Endothelial cell of umbilical vein (primary cell): ENCODE data around the gene SYTL1. TPM values are rescaled to one million over a fixed set of nuclear protein-coding genes. Genes with fewer than 3 reads are reported as not detected.

Experiments used
- BruUV-seq: library from RNA; stranded (reverse); fragments of 400-500 nt; replicated peaks from 2 replicates; lab custom pipeline; 2021; lab: Mats Ljungman, UMichigan
- CTCF ChIA-PET: fragments of 300-600, 350-600 bp; sonication (Branson Sonifier 250); formaldehyde crosslinking; loops from one replicate; lab custom pipeline; 2021; ENCODE audit warnings: antibody characterized with exemption, inconsistent platforms; lab: Charles Lee
- POLR2A ChIA-PET: fragments of 300-600, 350-600 bp; sonication (Branson Sonifier 250); formaldehyde crosslinking; loops from one replicate; lab custom pipeline; 2021; ENCODE audit warnings: antibody characterized with exemption, inconsistent platforms; lab: Charles Lee
- DNase-seq: peaks from one replicate; pipeline ENCODE4 v3.0.0-alpha.2; 2011; ENCODE audit warnings: low read depth, low spot score
- FAIRE-seq: peaks from 2 replicates; lab custom pipeline; 2011; peaks lifted over from hg19 to GRCh38; lab: Jason Lieb, UNC
- H2AFZ ChIP-seq: 2 replicates; pipeline ENCODE4 v1.6.0; 2012; ENCODE audit warnings: low read depth, low read length, control low read depth, inconsistent platforms
- H3K27ac ChIP-seq: 2 replicates; pipeline ENCODE4 v1.5.1; 2011; ENCODE audit warnings: low read depth, mild to moderate bottlenecking, control low read depth, low read length, moderate library complexity; ENCODE audit not compliant: insufficient read depth
- H3K27me3 ChIP-seq, 2 experiments: 2 replicates each; pipeline versions ENCODE4 v1.6.0 to v1.6.1; 2011; ENCODE audit warnings: low read length in 2 of 2, mixed read lengths in 1 of 2; ENCODE audit not compliant: control insufficient read depth in 2 of 2, insufficient read depth in 2 of 2
- H3K36me3 ChIP-seq, 2 experiments: 2 replicates in 1 of 2; 3 replicates in 1 of 2; pipeline ENCODE4 v1.5.1; 2011; ENCODE audit warnings: low read length in 2 of 2, mild to moderate bottlenecking in 1 of 2, moderate library complexity in 1 of 2; ENCODE audit not compliant: control insufficient read depth in 2 of 2, insufficient read depth in 2 of 2; ENCODE audit errors: extremely low read depth in 1 of 2
- H3K4me1 ChIP-seq: 3 replicates; pipeline ENCODE4 v1.5.1; 2011; ENCODE audit warnings: mild to moderate bottlenecking, low read length; ENCODE audit not compliant: control insufficient read depth, insufficient read depth; ENCODE audit errors: extremely low read depth
- H3K4me2 ChIP-seq: 2 replicates; pipeline ENCODE4 v1.6.1; 2011; ENCODE audit warnings: low read length, control low read depth, mixed read lengths; ENCODE audit not compliant: insufficient read depth
- H3K4me3 ChIP-seq, 3 experiments: fragments of 200-600 bp in 1 of 3; sonication (generic), shearing (Covaris generic) in 1 of 3; replicated peaks in 1 of 3; 2 replicates each; pipeline ENCODE4 v1.5.1; 2011 to 2016; ENCODE audit warnings: control low read depth in 3 of 3, low read length in 3 of 3, mild to moderate bottlenecking in 2 of 3, inconsistent platforms in 1 of 3, low read depth in 1 of 3, moderate library complexity in 1 of 3; ENCODE audit not compliant: insufficient read depth in 1 of 3
- H3K79me2 ChIP-seq: 2 replicates; pipeline ENCODE4 v1.6.0; 2012; ENCODE audit warnings: low read length, inconsistent platforms; ENCODE audit not compliant: control insufficient read depth, insufficient read depth
- H3K9ac ChIP-seq: replicated peaks from 2 replicates; pipeline ENCODE3; 2011; ENCODE audit warnings: low read length, control low read depth; ENCODE audit not compliant: insufficient read depth; ENCODE audit errors: extremely low read depth
- H3K9me1 ChIP-seq: replicated peaks from 3 replicates; pipeline ENCODE4 v1.6.0; 2011; ENCODE audit warnings: mild to moderate bottlenecking, low read length; ENCODE audit not compliant: control insufficient read depth, insufficient read depth; ENCODE audit errors: extremely low read depth
- H3K9me3 ChIP-seq: replicated peaks from 2 replicates; pipeline ENCODE4 v1.5.1; 2012; ENCODE audit warnings: low read length, inconsistent platforms; ENCODE audit not compliant: control insufficient read depth, insufficient read depth
- H4K20me1 ChIP-seq: replicated peaks from 2 replicates; pipeline ENCODE3; 2011; ENCODE audit warnings: mild to moderate bottlenecking, low read length; ENCODE audit not compliant: control insufficient read depth, insufficient read depth; ENCODE audit errors: extremely low read depth
- EZH2 ChIP-seq: IDR thresholded peaks from 2 replicates; pipeline ENCODE4 v1.6.1; 2012; ENCODE audit warnings: borderline replicate concordance, low read depth, mild to moderate bottlenecking, moderate library complexity, low read length, inconsistent platforms; ENCODE audit not compliant: severe bottlenecking
- FOS ChIP-seq: IDR thresholded peaks from 2 replicates; pipeline ENCODE4 v1.6.1; 2011; ENCODE audit warnings: mild to moderate bottlenecking, low read length, moderate library complexity, borderline replicate concordance; ENCODE audit not compliant: insufficient read depth
- GATA2 ChIP-seq: IDR thresholded peaks from 2 replicates; pipeline ENCODE4 v1.7.0; 2011; ENCODE audit warnings: low read depth, mild to moderate bottlenecking, moderate library complexity, mixed read lengths, low read length; ENCODE audit not compliant: insufficient read length, insufficient read depth
- JUN ChIP-seq: IDR thresholded peaks from 2 replicates; pipeline ENCODE4 v1.6.1; 2011; ENCODE audit warnings: borderline replicate concordance, low read depth; ENCODE audit not compliant: insufficient read length, insufficient read depth
- MYC ChIP-seq: IDR thresholded peaks from one replicate; pipeline ENCODE4 v1.6.1; 2011; ENCODE audit warnings: mild to moderate bottlenecking, low read depth, low read length
- POLR2A ChIP-seq: IDR thresholded peaks from 2 replicates; pipeline ENCODE4 v1.6.1; 2012; ENCODE audit warnings: low read depth, mild to moderate bottlenecking, control low read depth, low read length
- POLR2AphosphoS5 ChIP-seq: IDR thresholded peaks from 2 replicates; pipeline ENCODE4 v1.6.1; 2012; ENCODE audit warnings: low read depth, mild to moderate bottlenecking, control low read depth, low read length, moderate library complexity; ENCODE audit not compliant: insufficient read depth
- dilution Hi-C: fragments of 300-500 bp; cut with MboI; formaldehyde crosslinking; loops from one replicate; pipeline ENCODE4 v1.15.0; 2019; ENCODE audit warnings: low sequenced_read_pairs; ENCODE audit not compliant: extremely low pct_ligation_motif_present
- intact Hi-C: fragments of 100-400 bp; cut with micrococcal nuclease; formaldehyde crosslinking; loops from one replicate; pipeline ENCODE4 v1.10.0; 2022
- polyA plus RNA-seq, 4 experiments: library from polyadenylated mRNA; depleted of rRNA in 3 of 4; stranded (reverse) in 3 of 4; unstranded in 1 of 4; fragments of >200 nt; gene quantifications; 2 replicates each; pipeline versions ENCODE4 v1.2.1 to v1.2.3, GENCODE V29; 2011 to 2012; ENCODE audit warnings: missing spikeins in 1 of 4
- total RNA-seq: library from RNA; stranded (reverse); gene quantifications from 2 replicates; pipeline ENCODE4 v1.2.3, GENCODE V29; 2021
- TF ChIP-seq, protein P1 (sequence below), 2 donors: IDR thresholded peaks; 1 replicate in 1 of 2; 2 replicates in 1 of 2; pipeline ENCODE4 v1.5.1; 2011; ENCODE audit warnings: low read length in 2 of 2, mild to moderate bottlenecking in 2 of 2, moderate library complexity in 2 of 2, control low read depth in 1 of 2, inconsistent platforms in 1 of 2, low read depth in 1 of 2; ENCODE audit not compliant: insufficient read depth in 1 of 2; ENCODE audit errors: extremely low read depth in 1 of 2
- TF ChIP-seq, protein P2 (sequence below): IDR thresholded peaks from 2 replicates; pipeline ENCODE4 v1.6.1; 2011; ENCODE audit not compliant: insufficient read depth, insufficient read length

SYTL1 gene
- total and polyA plus RNA-seq, 2 donors (not counting 3 experiments of a cell fraction or from before 2014, with no cell fraction given) = 0.04 TPM; not detected in 1

DNA sequence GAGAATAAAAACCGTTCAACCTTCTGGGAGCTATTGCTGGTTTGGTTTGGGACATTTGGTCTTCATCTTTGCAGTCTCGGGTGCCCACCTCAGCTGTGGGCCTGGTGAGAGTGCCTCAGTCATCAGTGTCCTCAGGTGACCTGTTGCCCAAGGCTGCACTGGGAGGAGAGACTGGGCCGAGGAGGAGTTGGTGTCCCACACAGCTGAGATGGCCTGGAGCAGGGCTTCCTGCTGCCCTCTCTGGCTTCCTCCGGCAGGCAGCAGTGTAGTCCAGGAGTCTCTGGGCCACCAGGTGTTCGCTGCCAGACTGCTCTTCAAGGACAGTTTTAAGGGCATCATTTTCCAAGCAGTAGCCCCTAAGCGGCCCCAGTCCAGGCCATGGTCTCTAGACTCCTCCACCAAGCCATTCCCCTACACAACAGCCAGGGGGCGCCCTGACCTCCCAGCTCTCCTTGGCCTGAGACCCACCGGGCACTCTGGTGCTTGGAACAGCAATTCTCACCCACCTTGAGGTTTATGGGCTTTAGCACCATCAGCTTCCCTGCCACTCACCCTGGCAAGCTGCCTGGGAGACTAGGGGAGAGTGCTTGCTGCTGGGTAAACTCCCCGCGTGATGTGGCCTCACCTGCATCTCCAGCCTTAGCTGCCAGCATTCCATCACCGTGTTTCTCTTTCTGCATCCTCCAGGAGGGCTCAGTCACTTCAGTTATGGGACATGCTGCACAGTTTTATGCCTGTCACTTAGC is 9.1 kb upstream of the SYTL1 start:
- DNase-seq (peak; percentile 12), FAIRE-seq (peak; percentile 8)
- Histone ChIP-seq H3K4me2 (no peak overlapping the region), H3K36me3 (peaks cover 5 to 48% of the 10 kb centered on the region in 2 experiments), H3K4me3 (no peak overlapping the region), H3K9ac (no peak overlapping the region), H3K79me2 (peaks cover 17% of the 10 kb centered on the region), H3K4me1 (no peaks in the 10 kb centered on the region), H3K27me3 (no peaks in the 10 kb centered on the region), H2AFZ (no peak overlapping the region), H3K9me1 (no peaks in the 10 kb centered on the region), H4K20me1 (peaks cover 2% of the 10 kb centered on the region), H3K27ac (no peak overlapping the region), H3K9me3 (no peaks in the 10 kb centered on the region)
- no TSS peak for BruUV-seq
- POLR2A ChIA-PET = no interaction called here
- CTCF ChIA-PET = interaction anchor here (0.6 to 2.5 kb wide), 29 partner anchors 8 to 307 kb away, joined by 3 to 57 read pairs (median 6); partner anchors contain the start of genes MAP3K6 and SYTL1
- intact Hi-C loops = loop anchor here (1.0 kb wide), 2 partner anchors 10 to 63 kb away; partner anchors contain the start of gene TMEM222
- dilution Hi-C loops = no loop called here
- TF ChIP-seq GATA2 = no peak
- TF ChIP-seq, protein P1, sequence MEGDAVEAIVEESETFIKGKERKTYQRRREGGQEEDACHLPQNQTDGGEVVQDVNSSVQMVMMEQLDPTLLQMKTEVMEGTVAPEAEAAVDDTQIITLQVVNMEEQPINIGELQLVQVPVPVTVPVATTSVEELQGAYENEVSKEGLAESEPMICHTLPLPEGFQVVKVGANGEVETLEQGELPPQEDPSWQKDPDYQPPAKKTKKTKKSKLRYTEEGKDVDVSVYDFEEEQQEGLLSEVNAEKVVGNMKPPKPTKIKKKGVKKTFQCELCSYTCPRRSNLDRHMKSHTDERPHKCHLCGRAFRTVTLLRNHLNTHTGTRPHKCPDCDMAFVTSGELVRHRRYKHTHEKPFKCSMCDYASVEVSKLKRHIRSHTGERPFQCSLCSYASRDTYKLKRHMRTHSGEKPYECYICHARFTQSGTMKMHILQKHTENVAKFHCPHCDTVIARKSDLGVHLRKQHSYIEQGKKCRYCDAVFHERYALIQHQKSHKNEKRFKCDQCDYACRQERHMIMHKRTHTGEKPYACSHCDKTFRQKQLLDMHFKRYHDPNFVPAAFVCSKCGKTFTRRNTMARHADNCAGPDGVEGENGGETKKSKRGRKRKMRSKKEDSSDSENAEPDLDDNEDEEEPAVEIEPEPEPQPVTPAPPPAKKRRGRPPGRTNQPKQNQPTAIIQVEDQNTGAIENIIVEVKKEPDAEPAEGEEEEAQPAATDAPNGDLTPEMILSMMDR (IDR thresholded peaks at IDR 0.05; ENCODE audit: extremely low read depth in 1 of 2, insufficient read depth in 1 of 2, low read depth in 1 of 2, low read length in 2 of 2) = peak; percentile 84 to 91

DNA sequence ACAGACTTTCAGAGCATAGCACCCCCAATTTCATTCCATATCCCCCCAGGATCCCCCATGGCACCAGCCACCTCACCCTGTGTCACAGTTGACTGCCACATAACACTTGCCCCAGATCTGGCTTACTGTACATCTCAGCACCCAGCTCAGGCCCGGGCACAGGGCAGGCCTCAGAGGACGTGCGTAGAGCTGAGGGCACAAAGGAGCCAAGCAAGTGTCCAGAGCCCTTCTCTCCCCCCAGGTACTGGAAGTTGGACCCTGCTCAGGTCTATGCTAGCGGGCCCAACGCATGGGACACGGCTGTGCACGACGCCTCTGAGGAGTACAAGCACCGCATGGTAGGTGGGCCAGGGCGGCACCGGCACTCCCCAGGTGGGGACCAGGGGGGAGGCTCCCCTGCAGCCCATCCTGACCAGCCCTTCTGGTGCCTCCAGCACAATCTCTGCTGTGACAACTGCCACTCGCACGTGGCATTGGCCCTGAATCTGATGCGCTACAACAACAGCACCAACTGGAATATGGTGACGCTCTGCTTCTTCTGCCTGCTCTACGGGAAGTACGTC is 8.0 kb upstream of the SYTL1 start:
- peaks cover 7% of the 10 kb centered on the region for H3K79me2 ChIP-seq
- FAIRE-seq (no peak), DNase-seq (no peak)
- H3K9me1 ChIP-seq = no peaks in the 10 kb centered on the region
- H3K9me3 ChIP-seq = no peaks in the 10 kb centered on the region
- H4K20me1 ChIP-seq = peaks cover under 1% of the 10 kb centered on the region
- ChIA-PET CTCF (interaction anchor here (0.9 to 2.5 kb wide), 8 partner anchors 10 to 272 kb away, joined by 4 to 57 read pairs (median 11); partner anchors contain the start of gene MAP3K6), POLR2A (no interaction called here)
- H3K27ac ChIP-seq = no peak overlapping the region
- TF ChIP-seq POLR2A (no peak), GATA2 (no peak), MYC (no peak), FOS (no peak), JUN (no peak), EZH2 (no peak), POLR2AphosphoS5 (no peak)
- TF ChIP-seq, protein P1 (IDR thresholded peaks at IDR 0.05; ENCODE audit: extremely low read depth in 1 of 2, insufficient read depth in 1 of 2, low read depth in 1 of 2, low read length in 2 of 2) = no peak
- TF ChIP-seq, protein P2, sequence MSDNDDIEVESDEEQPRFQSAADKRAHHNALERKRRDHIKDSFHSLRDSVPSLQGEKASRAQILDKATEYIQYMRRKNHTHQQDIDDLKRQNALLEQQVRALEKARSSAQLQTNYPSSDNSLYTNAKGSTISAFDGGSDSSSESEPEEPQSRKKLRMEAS = no peak
- no peaks in the 10 kb centered on the region for H3K4me1 ChIP-seq
- H3K4me3 ChIP-seq = no peak overlapping the region
- no peaks in the 10 kb centered on the region for H3K27me3 ChIP-seq
- peaks cover 5 to 48% of the 10 kb centered on the region in 2 experiments for H3K36me3 ChIP-seq
- dilution Hi-C loops = no loop called here
- no TSS peak for BruUV-seq
- H3K9ac ChIP-seq = no peak overlapping the region
- no peak overlapping the region for H3K4me2 ChIP-seq
- intact Hi-C loops = no loop called here
- no peak overlapping the region for H2AFZ ChIP-seq
